ELR (cell line): ENCODE results near the gene ESD.
"Not testable (repeated sequence)": the region's sequence is repeated elsewhere in the genome, so short reads cannot be mapped to it uniquely, and the experiment has no call there.

Source experiments
- DNase-seq: peaks from one replicate; pipeline ENCODE4 v3.0.0-alpha.2; 2015; ENCODE audit warnings: low read depth

ESD gene

GRCh38 chr13:46795321-46795720 is 1.6 kb downstream of the ESD start:
- peak; percentile 29 for DNase-seq

DNA sequence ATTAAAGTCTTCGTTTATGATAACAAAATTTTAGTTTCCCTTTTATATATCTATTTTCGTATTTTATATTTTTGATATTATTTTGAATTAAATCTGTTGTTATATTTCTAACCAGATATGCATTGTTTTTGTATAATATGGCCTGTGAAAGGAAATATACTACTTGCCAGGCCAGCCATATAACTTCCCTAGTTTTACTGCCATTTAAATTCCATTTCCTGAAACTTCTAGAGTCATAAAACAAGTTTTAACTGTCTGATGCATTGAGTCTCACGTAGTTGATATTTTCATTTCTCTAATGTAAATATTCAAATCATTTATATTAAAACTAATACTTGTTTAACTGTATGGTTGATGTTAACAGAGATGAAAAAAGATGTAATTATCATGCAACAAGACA is 13.5 kb downstream of the ESD start:
- no peak for DNase-seq

- no peak for DNase-seq
Measured at GRCh38 chr13:46782691-46783090, 14.3 kb downstream of the ESD start.

DNA sequence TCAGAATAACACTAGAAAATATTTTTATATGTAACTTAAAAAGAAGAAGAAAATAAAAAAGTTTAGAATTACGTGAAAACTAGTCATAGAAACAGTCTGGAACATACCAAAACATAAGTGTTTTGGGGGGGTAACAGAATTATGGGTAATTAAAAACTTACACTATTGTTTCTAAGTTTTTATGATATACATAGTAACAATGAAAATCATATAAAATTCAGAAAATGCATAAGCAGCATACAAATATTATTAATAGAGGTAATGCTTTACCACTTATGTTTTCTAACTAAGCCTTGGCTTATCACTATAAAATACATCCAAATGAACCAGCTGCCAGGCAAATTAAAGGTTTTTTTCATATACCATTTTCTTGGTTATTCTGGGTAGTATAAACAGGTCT is 14.9 kb downstream of the ESD start:
- DNase-seq: no peak

DNA sequence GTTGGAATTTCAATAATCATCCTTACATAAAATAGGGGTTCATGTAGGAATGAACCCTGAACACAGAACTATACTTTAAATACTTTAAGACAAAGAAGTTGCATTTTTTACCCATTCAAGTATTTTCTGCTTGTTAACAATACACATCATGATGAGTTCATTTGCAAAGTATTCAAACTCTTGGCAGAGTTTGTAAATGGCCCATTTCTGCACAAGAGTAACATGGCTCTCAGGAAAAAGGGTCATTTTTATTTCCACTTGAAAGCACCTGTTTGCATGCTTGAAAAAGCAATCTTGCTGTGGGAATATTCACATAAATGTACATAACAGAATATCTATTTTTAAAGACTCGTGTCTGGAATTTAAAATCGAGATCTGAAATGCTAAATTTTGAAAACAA is 18.1 kb downstream of the ESD start:
- no peak for DNase-seq

DNA sequence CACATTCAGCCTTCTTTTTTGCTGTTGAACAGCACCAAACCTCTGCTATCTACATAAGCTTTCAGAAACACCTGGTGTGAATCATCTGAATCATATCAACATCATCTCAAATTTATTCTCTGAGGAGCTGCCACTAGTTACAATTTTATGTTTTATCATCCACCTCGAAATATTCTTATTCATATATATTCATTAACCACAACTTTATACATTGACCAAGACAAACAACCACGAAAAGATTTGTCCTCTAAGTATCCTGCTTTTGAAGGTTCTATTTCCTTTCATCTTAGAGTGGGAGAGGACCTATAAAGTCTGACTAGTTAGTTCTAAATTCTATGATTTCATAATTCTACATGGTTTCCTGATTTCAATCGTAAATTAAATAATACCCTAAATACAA is 18.9 kb downstream of the ESD start:
- no peak for DNase-seq

- no peak for DNase-seq
Measured at GRCh38 chr13:46775385-46776107, 21.4 kb downstream of the ESD start.

DNA sequence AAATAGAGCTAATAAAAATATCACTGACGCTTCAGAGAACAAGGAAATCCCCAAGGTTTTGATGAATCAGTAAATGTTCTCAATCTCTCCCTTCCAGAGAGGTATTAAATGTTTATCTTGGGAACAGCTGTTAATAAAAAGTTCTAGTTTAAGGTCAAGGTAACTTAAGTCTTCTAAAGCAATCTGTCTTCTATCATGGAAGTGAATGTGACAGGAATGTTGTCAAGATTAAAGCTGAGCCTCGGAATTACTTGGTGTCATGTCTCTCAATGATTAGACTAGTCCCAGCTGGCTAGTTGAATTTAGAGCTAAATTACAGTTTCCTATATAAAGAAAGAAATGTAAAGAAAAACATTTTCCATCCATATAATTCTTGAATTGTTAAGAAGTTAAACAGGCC is 23.4 kb downstream of the ESD start:
- DNase-seq: no peak

- no peak for DNase-seq
Measured at GRCh38 chr13:46771693-46772092, 25.3 kb downstream of the ESD start.

GRCh38 chr13:46769925-46770324 is 27.0 kb downstream of the ESD start:
- not testable (repeated sequence) for DNase-seq

GRCh38 chr13:46761866-46762265 is 35.1 kb downstream of the ESD start:
- no peak for DNase-seq

DNA sequence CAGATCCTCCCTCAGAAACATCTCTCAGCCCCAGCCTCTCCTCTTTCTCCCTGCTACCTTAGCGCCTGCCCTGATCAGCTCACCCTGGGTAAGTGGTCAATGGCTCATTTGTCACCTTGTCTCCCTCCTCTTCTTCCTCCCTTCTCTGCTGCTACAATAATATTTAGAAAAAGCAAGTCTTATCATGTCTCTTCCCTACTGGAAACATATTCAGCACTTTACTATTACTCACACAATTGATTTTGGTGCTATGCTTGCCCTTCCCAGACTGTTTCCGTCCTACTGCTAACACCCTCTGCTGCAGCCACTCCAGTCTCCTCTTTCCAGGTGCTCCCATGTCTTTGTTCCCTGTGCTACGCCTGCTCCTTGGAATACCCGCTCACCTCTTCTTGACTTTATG is 35.8 kb downstream of the ESD start:
- no peak for DNase-seq

DNA sequence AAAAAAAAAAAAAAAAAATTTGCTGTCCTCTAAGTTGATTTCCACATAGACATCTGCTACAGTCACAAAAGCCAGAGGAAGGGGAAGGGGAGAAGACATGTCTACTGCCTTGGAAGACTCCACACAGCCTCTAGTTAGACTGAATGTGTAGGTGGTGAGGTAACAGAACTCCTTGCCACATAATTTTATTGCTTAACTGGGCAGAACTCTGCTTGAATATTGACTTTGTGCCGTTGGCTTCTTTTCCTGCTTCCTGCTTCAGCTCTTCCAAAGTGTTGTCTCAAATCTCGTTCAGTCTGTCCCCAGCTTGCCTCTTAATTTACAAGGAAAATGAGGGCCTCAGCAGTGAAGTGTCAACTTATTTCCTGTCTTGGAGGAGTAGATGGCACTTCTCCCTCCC is 37.1 kb downstream of the ESD start:
- DNase-seq: no peak

DNA sequence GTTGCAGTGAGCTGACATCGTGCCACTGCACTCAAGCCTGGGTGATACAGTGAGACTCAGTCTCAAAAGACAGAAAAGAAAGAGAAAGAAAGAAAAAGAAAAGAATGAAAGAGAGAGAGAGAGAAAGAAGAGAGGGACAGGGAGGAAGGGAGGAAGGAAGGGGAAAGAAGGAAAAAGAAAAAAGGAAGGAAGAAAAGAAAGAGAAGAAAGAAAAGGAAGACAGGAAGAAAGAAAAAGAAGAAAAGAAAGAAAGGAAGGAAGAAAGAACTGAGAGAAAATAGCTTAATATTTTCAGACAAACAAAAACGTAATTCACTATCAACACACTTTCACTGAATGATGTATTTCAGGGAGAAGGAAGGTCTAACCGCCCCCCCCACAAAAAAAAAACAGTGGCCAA is 39.3 kb downstream of the ESD start:
- DNase-seq: no peak

DNA sequence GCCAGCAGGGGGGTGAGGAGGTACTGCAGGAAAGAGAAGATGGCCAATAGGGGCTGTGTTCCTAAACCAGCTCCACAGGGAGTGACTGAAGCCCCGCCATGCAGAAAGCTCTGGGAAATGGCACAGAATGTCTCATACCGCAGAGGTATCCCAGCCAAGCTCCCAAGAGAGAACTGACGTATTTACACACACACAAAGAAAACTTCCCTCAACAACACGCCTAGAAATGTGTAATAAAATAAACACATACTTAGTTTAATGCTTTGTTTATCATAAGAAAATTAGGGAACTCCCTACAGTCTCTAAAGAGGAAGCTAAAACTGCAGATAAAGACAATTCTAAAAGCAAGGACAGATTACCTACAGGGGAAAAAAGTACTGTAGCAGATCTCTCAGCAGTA is 40.0 kb downstream of the ESD start:
- DNase-seq: peak; percentile 15

DNA sequence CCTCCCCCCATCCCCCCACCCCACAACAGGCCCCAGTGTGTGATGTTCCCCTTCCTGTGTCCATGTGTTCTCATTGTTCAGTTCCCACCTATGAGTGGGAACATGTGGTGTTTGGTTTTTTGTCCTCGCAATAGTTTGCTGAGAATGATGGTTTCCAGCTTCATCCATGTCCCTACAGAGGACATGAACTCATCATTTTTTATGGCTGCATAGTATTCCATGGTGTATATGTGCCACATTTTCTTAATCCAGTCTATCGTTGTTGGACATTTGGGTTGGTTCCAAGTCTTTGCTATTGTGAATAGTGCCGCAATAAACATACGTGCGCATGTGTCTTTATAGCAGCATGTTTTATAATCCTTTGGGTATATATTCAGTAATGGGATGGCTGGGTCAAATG is 41.5 kb downstream of the ESD start:
- DNase-seq: not testable (repeated sequence)

DNA sequence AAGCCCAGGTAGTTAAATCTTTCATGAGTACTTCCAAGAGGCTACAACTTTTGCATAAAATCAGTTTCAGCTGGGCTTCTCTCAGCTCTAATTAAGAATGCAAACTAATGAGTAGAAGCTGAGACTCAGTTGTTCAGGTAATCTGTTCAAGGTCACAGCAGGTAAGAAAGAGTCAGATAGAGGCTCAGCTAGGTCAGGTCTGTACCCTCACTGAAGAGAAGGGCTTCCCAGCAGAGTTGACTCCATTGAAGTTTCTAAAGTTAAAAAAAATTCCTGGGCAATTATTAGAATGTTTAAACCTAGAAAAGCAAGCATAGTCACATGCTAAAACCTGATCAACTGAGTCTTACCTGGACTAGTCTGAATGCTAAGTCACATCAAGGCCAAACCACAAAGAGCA is 42.1 kb downstream of the ESD start:
- DNase-seq: no peak

DNA sequence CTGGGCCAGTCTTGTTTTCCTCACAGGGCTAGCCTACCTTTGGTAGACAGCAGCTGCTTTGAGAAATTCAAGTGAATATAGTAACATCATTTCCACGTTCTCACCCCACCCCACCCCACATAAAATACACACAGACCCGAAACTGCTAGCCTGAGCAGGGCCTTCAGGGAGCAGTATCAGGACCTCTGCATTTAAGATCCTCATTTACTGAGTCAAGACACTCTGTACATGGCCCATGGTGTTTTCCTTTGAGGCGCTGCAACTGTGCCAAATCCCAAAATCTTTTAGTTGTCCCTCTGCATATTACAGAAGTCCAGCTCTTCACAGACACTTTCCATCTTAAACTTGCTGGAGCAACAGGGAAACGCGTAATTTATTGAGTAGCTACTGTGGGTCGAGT is 43.0 kb downstream of the ESD start:
- DNase-seq: no peak

GRCh38 chr13:46753137-46753536 is 43.8 kb downstream of the ESD start:
- no peak for DNase-seq

- DNase-seq: peak; percentile 46
Measured at GRCh38 chr13:46751811-46752635, 44.9 kb downstream of the ESD start.

DNA sequence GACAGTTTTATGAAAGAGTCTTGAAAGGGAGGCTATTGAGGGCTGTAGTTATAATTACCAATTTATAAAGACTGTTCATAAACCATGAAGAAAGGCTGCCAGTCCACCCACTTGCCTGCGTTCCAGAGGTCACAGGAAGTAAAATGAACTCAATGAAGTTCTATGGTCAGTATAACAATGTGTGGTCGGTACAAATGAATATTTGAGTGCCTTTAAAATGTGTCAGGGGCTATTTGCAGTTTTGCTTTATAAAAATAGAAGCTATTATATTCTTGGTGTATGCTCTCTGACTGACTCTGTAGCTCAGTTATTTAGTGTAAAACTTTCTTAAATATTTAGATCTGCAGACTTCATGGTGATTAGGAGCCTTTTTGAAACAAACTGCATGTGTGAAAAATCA is 47.0 kb downstream of the ESD start:
- peak; percentile 8 for DNase-seq

DNA sequence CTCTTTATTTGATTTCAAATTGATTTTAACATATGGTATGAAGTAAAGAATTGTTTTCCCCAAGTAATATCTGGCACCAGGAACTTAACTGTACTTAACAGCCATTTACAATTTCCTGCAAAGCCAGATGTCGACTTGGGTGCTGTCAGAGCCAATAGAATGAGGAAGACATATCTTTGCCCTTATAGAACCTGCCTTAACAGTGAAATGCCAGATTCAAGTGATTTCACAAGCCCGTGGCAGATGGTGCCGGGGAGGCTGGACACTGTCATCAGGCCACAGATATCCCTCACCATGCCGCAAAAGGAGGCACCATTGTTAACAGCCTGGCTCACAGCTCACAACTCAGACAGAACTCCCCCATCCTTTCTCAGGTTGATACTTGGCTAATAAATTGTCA is 48.7 kb downstream of the ESD start:
- no peak for DNase-seq

GRCh38 chr13:46747031-46747820 is 49.7 kb downstream of the ESD start:
- no peak for DNase-seq
